Measurements from ENCODE around the gene GLT6D1.

Gene GLT6D1

DNA sequence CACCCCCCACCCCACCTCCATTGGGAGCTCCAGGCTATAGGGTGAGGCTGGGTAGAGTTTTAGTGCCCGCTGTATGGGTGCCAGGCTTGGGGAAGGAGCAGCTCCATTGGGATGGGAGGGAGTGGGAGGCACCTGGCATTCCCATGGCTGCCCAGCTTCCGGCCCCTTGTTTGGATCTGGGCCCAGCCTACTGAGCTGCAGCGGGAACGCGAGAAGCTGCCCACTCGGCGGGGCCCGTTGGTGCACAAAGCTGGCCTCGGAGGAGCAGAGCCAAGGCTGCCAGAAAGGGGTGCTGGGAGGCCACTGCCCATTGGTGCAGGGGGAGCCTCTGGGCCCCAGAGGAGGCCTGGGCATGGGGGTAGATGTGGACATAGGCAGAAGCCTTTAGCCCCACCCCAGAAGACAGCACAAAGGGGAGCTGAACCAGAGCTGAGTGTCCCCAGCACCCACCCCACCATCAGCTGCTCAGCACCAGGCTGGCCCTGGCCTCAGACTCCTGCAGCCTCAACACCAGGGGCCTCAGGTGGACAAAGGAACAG lies 28.2 kb upstream of the GLT6D1 start:
- TF ChIP-seq, protein P1, sequence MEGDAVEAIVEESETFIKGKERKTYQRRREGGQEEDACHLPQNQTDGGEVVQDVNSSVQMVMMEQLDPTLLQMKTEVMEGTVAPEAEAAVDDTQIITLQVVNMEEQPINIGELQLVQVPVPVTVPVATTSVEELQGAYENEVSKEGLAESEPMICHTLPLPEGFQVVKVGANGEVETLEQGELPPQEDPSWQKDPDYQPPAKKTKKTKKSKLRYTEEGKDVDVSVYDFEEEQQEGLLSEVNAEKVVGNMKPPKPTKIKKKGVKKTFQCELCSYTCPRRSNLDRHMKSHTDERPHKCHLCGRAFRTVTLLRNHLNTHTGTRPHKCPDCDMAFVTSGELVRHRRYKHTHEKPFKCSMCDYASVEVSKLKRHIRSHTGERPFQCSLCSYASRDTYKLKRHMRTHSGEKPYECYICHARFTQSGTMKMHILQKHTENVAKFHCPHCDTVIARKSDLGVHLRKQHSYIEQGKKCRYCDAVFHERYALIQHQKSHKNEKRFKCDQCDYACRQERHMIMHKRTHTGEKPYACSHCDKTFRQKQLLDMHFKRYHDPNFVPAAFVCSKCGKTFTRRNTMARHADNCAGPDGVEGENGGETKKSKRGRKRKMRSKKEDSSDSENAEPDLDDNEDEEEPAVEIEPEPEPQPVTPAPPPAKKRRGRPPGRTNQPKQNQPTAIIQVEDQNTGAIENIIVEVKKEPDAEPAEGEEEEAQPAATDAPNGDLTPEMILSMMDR (IDR thresholded peaks at IDR 0.05; ENCODE audit: low read depth, low read length) = no peak
- no peak for TF ChIP-seq EZH2phosphoT487 (IDR thresholded peaks at IDR 0.05; ENCODE audit: low read depth)
- Histone ChIP-seq H4K20me1 (ENCODE audit: insufficient read depth, low read length) (no peaks in the 10 kb centered on the region), H3K4me3 (ENCODE audit: low read length) (no peak overlapping the region), H3K36me3 (replicated peaks; ENCODE audit: low read depth, low read length) (no peaks in the 10 kb centered on the region), H3K9ac (ENCODE audit: low read length) (no peak overlapping the region), H2AFZ (ENCODE audit: low read depth, low read length) (no peak overlapping the region), H3K4me2 (ENCODE audit: low read length) (no peak overlapping the region), H3K27ac (ENCODE audit: low read length) (no peak overlapping the region), H3K27me3 (ENCODE audit: low read depth, low read length) (no peaks in the 10 kb centered on the region), H3K4me1 (ENCODE audit: low read length) (no peaks in the 10 kb centered on the region), H3K79me2 (ENCODE audit: low read length) (no peaks in the 10 kb centered on the region), H3K9me3 (ENCODE audit: insufficient read depth, low read length) (no peaks in the 10 kb centered on the region)

DNA sequence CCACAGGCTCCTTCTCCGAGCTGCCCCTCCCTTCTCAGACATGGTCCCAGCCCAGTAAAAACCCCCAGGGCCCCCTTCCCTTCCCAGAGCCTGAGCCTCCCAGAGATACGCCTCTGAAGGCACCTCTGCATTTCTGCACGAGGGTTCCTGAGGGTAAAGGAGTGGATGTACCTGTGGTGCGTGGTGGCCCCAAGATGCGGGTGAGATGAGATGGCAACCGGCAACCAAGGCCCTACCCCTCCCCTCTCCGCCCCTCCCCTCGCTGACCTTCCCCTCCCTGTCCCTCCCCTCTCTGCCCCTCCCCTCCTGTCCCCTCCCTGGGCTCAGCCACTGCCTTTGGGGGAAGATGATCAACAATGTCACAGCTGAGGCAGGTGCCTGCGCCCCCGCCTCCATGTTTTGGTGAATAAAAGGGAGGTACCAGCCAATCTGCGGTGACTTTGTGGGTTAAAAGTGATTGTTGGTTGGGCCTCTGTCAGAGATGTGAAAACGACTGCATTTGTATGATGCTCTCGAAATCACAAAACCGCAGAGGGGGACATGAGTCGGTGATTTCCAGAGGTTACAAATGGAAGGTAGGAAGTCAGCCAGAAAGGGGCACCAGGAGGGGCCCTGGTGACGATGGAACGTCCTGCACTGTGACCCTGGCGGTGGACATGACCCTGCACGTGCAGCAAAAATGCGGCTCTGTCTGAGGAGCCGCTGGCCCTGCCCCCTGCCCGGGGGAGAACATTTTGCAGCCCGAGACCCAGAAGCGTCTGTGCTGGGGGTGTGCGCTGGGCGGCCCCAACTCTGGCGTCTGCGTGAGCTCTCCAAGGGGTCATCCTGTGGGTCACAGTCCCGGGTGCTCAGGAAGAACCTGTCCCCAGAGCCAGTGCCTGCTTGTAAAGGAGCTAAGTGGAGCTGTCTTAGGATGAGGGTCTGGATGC lies 27.5 kb upstream of the GLT6D1 start:
- H3K36me3 ChIP-seq (replicated peaks; ENCODE audit: low read depth, low read length) = no peaks in the 10 kb centered on the region
- H2AFZ ChIP-seq (ENCODE audit: low read depth, low read length) = no peak overlapping the region
- TF ChIP-seq, protein P1 (IDR thresholded peaks at IDR 0.05; ENCODE audit: low read depth, low read length) = no peak
- no peak for TF ChIP-seq EZH2phosphoT487 (IDR thresholded peaks at IDR 0.05; ENCODE audit: low read depth)
- no peaks in the 10 kb centered on the region for H4K20me1 ChIP-seq (ENCODE audit: insufficient read depth, low read length)
- no peaks in the 10 kb centered on the region for H3K4me1 ChIP-seq (ENCODE audit: low read length)
- H3K27me3 ChIP-seq (ENCODE audit: low read depth, low read length) = no peaks in the 10 kb centered on the region
- H3K4me2 ChIP-seq (ENCODE audit: low read length) = no peak overlapping the region
- no peak overlapping the region for H3K27ac ChIP-seq (ENCODE audit: low read length)
- H3K9me3 ChIP-seq (ENCODE audit: insufficient read depth, low read length) = no peaks in the 10 kb centered on the region
- no peaks in the 10 kb centered on the region for H3K79me2 ChIP-seq (ENCODE audit: low read length)
- H3K4me3 ChIP-seq (ENCODE audit: low read length) = no peak overlapping the region
- H3K9ac ChIP-seq (ENCODE audit: low read length) = no peak overlapping the region

DNA sequence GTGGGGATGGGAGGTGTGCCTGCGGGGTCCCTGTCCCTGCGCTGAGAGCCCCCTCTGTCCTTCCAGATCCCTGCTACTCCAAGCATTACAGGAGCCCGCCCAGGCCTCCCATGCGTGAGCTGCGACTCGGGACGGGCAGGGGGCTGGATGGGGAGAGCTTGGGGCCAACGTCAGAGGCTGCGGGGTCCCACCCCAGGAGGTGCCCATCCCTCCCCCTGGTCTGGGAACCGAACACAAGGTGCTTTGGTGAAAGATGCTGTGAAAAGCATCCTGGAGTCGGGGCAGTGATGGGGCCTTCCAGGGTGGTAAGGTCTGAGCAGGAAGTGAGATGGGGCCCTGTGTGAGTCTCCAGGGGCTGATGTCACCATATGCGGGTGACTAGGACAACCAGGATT lies 26.5 kb upstream of the GLT6D1 start:
- H3K9me3 ChIP-seq (ENCODE audit: insufficient read depth, low read length) = no peaks in the 10 kb centered on the region
- no peaks in the 10 kb centered on the region for H3K36me3 ChIP-seq (replicated peaks; ENCODE audit: low read depth, low read length)
- H3K27ac ChIP-seq (ENCODE audit: low read length) = no peak overlapping the region
- H3K79me2 ChIP-seq (ENCODE audit: low read length) = no peaks in the 10 kb centered on the region
- H3K4me1 ChIP-seq (ENCODE audit: low read length) = no peaks in the 10 kb centered on the region
- no peak overlapping the region for H3K4me3 ChIP-seq (ENCODE audit: low read length)
- H3K27me3 ChIP-seq (ENCODE audit: low read depth, low read length) = no peaks in the 10 kb centered on the region
- H3K4me2 ChIP-seq (ENCODE audit: low read length) = no peak overlapping the region
- no peak overlapping the region for H2AFZ ChIP-seq (ENCODE audit: low read depth, low read length)
- H4K20me1 ChIP-seq (ENCODE audit: insufficient read depth, low read length) = no peaks in the 10 kb centered on the region
- H3K9ac ChIP-seq (ENCODE audit: low read length) = no peak overlapping the region
- TF ChIP-seq EZH2phosphoT487 (IDR thresholded peaks at IDR 0.05; ENCODE audit: low read depth) = no peak
- TF ChIP-seq, protein P1 (IDR thresholded peaks at IDR 0.05; ENCODE audit: low read depth, low read length) = no peak

Measured in OCI-LY3 (cell line).